Measurements from ENCODE around the gene KCNK17.

- TF ChIP-seq FOXM1 (IDR thresholded peaks at IDR 0.05; ENCODE audit: borderline replicate concordance) (no peak), FOXA1 (IDR thresholded peaks at IDR 0.05) (no peak), SP1 (IDR thresholded peaks at IDR 0.05) (no peak), TARDBP (IDR thresholded peaks at IDR 0.05) (no peak), SUZ12 (IDR thresholded peaks at IDR 0.05) (no peak), BHLHE40 (IDR thresholded peaks at IDR 0.05; ENCODE audit: borderline replicate concordance) (no peak), ZNF384 (IDR thresholded peaks at IDR 0.05) (no peak), FOXK2 (IDR thresholded peaks at IDR 0.05) (no peak), ELF4 (IDR thresholded peaks at IDR 0.05) (no peak), PKNOX1 (IDR thresholded peaks at IDR 0.05) (no peak), ARNT (IDR thresholded peaks at IDR 0.05) (no peak), CTBP1 (IDR thresholded peaks at IDR 0.05; ENCODE audit: borderline replicate concordance) (no peak)
Measured at GRCh38 chr6:39300739-39301138, 13.5 kb downstream of the KCNK17 start.
